Measurements from ENCODE around the gene TET1.

The TET1 gene

GRCh38 chr10:68536973-68537372, 23.2 kb upstream of the TET1 start:
- no peak for TF ChIP-seq CTCF (IDR thresholded peaks at IDR 0.05; ENCODE audit: low read depth, low read length)
- no peaks in the 10 kb centered on the region for H3K36me3 ChIP-seq
- DNase-seq, result no peak
- no peaks in the 10 kb centered on the region for H3K27me3 ChIP-seq
- H3K9me3 ChIP-seq, result no peaks in the 10 kb centered on the region
- no peaks in the 10 kb centered on the region for H3K4me1 ChIP-seq
- H3K4me3 ChIP-seq (ENCODE audit: low read depth, low read length), result no peak overlapping the region

- no peaks in the 10 kb centered on the region for H3K27me3 ChIP-seq
- no peak for TF ChIP-seq CTCF (IDR thresholded peaks at IDR 0.05; ENCODE audit: low read depth, low read length)
- no peaks in the 10 kb centered on the region for H3K36me3 ChIP-seq
- DNase-seq, result no peak
- no peaks in the 10 kb centered on the region for H3K4me1 ChIP-seq
- H3K9me3 ChIP-seq, result no peaks in the 10 kb centered on the region
- no peak overlapping the region for H3K4me3 ChIP-seq (ENCODE audit: low read depth, low read length)
Measured at GRCh38 chr10:68537796-68538195, 22.3 kb upstream of the TET1 start.

- Histone ChIP-seq H3K9me3 (no peaks in the 10 kb centered on the region), H3K4me3 (ENCODE audit: low read depth, low read length) (no peak overlapping the region), H3K4me1 (no peaks in the 10 kb centered on the region), H3K36me3 (no peaks in the 10 kb centered on the region), H3K27me3 (no peaks in the 10 kb centered on the region)
- TF ChIP-seq CTCF (IDR thresholded peaks at IDR 0.05; ENCODE audit: low read depth, low read length), result no peak
- DNase-seq, result no peak
Measured at GRCh38 chr10:68543004-68543918, 16.9 kb upstream of the TET1 start.

GRCh38 chr10:68550747-68551411, 9.3 kb upstream of the TET1 start:
- Histone ChIP-seq H3K27me3 (no peaks in the 10 kb centered on the region), H3K36me3 (no peaks in the 10 kb centered on the region), H3K4me1 (no peaks in the 10 kb centered on the region), H3K9me3 (no peaks in the 10 kb centered on the region), H3K4me3 (ENCODE audit: low read depth, low read length) (no peak overlapping the region)
- DNase-seq, result peak; percentile 59
- TF ChIP-seq CTCF (IDR thresholded peaks at IDR 0.05; ENCODE audit: low read depth, low read length), result peak; percentile 88

- H3K36me3 ChIP-seq, result no peaks in the 10 kb centered on the region
- no peak for TF ChIP-seq CTCF (IDR thresholded peaks at IDR 0.05; ENCODE audit: low read depth, low read length)
- no peak overlapping the region for H3K4me3 ChIP-seq (ENCODE audit: low read depth, low read length)
- no peak for DNase-seq
- no peaks in the 10 kb centered on the region for H3K4me1 ChIP-seq
- no peaks in the 10 kb centered on the region for H3K9me3 ChIP-seq
- no peaks in the 10 kb centered on the region for H3K27me3 ChIP-seq
Measured at GRCh38 chr10:68553138-68553537, 7.0 kb upstream of the TET1 start.

- DNase-seq, result no peak
- H3K4me3 ChIP-seq (ENCODE audit: low read depth, low read length), result no peak overlapping the region
- H3K36me3 ChIP-seq, result no peaks in the 10 kb centered on the region
- TF ChIP-seq CTCF (IDR thresholded peaks at IDR 0.05; ENCODE audit: low read depth, low read length), result no peak
- H3K9me3 ChIP-seq, result no peaks in the 10 kb centered on the region
- no peaks in the 10 kb centered on the region for H3K4me1 ChIP-seq
- H3K27me3 ChIP-seq, result no peaks in the 10 kb centered on the region
Measured at GRCh38 chr10:68553599-68553998, 6.5 kb upstream of the TET1 start.
